GM12878 (cell line): Measurements from ENCODE around the gene CFAP299. TPM values are rescaled to one million over a fixed set of nuclear protein-coding genes. Genes with fewer than 3 reads are reported as not detected.

Source experiments
- ATAC-seq: fragments of 200-7000 bp; cut with Tn5 transposase; 3 replicates; pipeline ENCODE4 v1.9.1; 2020; ENCODE audit warnings: mild to moderate bottlenecking, moderate library complexity
- BruUV-seq: library from RNA; stranded (reverse); fragments of 400-500 nt; replicated peaks from 2 replicates; lab custom pipeline; 2021; lab: Mats Ljungman, UMichigan
- CTCF ChIA-PET: fragments of 300-600 bp; sonication (Branson Sonifier 250); formaldehyde crosslinking; extraction: SDS; loops from one replicate; lab custom pipeline; 2021; ENCODE audit warnings: inconsistent platforms; lab: Yijun Ruan, JAX
- POLR2A ChIA-PET: fragments of 350-600 bp; formaldehyde crosslinking; extraction: SDS; loops from one replicate; lab custom pipeline; 2021; ENCODE audit warnings: inconsistent platforms; lab: Charles Lee
- RAD21 ChIA-PET: fragments of 300-600 bp; sonication (Branson Sonifier 250); formaldehyde crosslinking; loops from one replicate; lab custom pipeline; 2023; ENCODE audit warnings: antibody characterized with exemption; ENCODE audit not compliant: unreplicated experiment; lab: Charles Lee
- SMC1A ChIA-PET: fragments of 300-600 bp; sonication (Branson Sonifier 250); formaldehyde crosslinking; loops from one replicate; lab custom pipeline; 2023; ENCODE audit not compliant: unreplicated experiment, uncharacterized antibody; lab: Charles Lee
- DNase-seq: peaks from one replicate; pipeline ENCODE4 v3.0.0-alpha.2; 2011; ENCODE audit warnings: low read depth, low spot score
- FAIRE-seq: peaks from 3 replicates; lab custom pipeline; 2011; peaks lifted over from hg19 to GRCh38; lab: Jason Lieb, UNC
- H2AFZ ChIP-seq: 2 replicates; pipeline ENCODE4 v1.6.0; 2011; ENCODE audit warnings: low read depth, low read length, control low read depth; ENCODE audit not compliant: control insufficient read depth
- H3K27ac ChIP-seq: 2 replicates; pipeline ENCODE4 v1.5.1; 2011; ENCODE audit warnings: control low read depth; ENCODE audit not compliant: control insufficient read depth, insufficient read depth
- H3K27me3 ChIP-seq, 2 experiments: replicated peaks in 1 of 2; 2 replicates each; pipeline versions ENCODE4 v1.6.0 to v1.6.1; 2011; ENCODE audit warnings: low read length in 1 of 2; ENCODE audit not compliant: control insufficient read depth in 2 of 2, insufficient read depth in 2 of 2
- H3K36me3 ChIP-seq, 2 experiments: 2 replicates each; pipeline ENCODE4 v1.5.1; 2011; ENCODE audit warnings: low read length in 1 of 2; ENCODE audit not compliant: control insufficient read depth in 2 of 2, insufficient read depth in 2 of 2
- H3K4me1 ChIP-seq: 2 replicates; pipeline ENCODE4 v1.6.1; 2011; ENCODE audit warnings: mild to moderate bottlenecking, low read length, moderate library complexity, mixed read lengths; ENCODE audit not compliant: control insufficient read depth, insufficient read depth
- H3K4me2 ChIP-seq: 2 replicates; pipeline ENCODE4 v1.6.0; 2011; ENCODE audit warnings: control low read depth; ENCODE audit not compliant: control insufficient read depth, insufficient read depth
- H3K4me3 ChIP-seq: fragments of 200-600 bp; sonication (generic); 2 replicates; pipeline ENCODE4 v1.5.1; 2016
- H3K79me2 ChIP-seq: 2 replicates; pipeline ENCODE4 v1.6.0; 2011; ENCODE audit warnings: low read length; ENCODE audit not compliant: control insufficient read depth, insufficient read depth
- H3K9ac ChIP-seq: 2 replicates; pipeline ENCODE4 v1.8.0; 2011; ENCODE audit warnings: low read length, control low read depth, mixed read lengths; ENCODE audit not compliant: control insufficient read depth, insufficient read depth
- H3K9me3 ChIP-seq: replicated peaks from 3 replicates; pipeline ENCODE4 v1.5.1; 2011; ENCODE audit warnings: mild to moderate bottlenecking, low read length; ENCODE audit not compliant: control insufficient read depth, insufficient read depth
- H4K20me1 ChIP-seq: 2 replicates; pipeline ENCODE4 v1.6.0; 2011; ENCODE audit not compliant: control insufficient read depth, insufficient read depth
- BACH1 ChIP-seq: fragments of 450-650 bp; IDR thresholded peaks from 2 replicates; pipeline ENCODE4 v1.6.1; 2017; ENCODE audit warnings: mild to moderate bottlenecking, borderline replicate concordance
- E2F8 ChIP-seq: fragments of 450-650 bp; IDR thresholded peaks from 2 replicates; pipeline ENCODE4 v1.6.1; 2018; ENCODE audit warnings: mild to moderate bottlenecking, low read depth, moderate library complexity; ENCODE audit not compliant: partially characterized antibody
- E4F1 ChIP-seq: fragments of 450-650 bp; IDR thresholded peaks from 2 replicates; pipeline ENCODE4 v1.6.1; 2018; ENCODE audit warnings: borderline replicate concordance, mild to moderate bottlenecking; ENCODE audit not compliant: partially characterized antibody
- GATAD2B ChIP-seq: fragments of 450-650 bp; conservative IDR thresholded peaks from 2 replicates; pipeline ENCODE4 v1.6.1; 2017; ENCODE audit warnings: low read depth, mild to moderate bottlenecking, moderate library complexity
- HDGF ChIP-seq: fragments of 450-650 bp; IDR thresholded peaks from 2 replicates; pipeline ENCODE4 v1.6.1; 2016; ENCODE audit warnings: antibody characterized with exemption
- MLLT1 ChIP-seq: fragments of 450-650 bp; IDR thresholded peaks from 2 replicates; pipeline ENCODE4 v1.6.1; 2016; ENCODE audit warnings: mild to moderate bottlenecking
- MTA2 ChIP-seq: fragments of 450-650 bp; IDR thresholded peaks from 2 replicates; pipeline ENCODE4 v1.6.1; 2016; ENCODE audit warnings: low read depth, mild to moderate bottlenecking, moderate library complexity
- NKRF ChIP-seq: fragments of 450-650 bp; conservative IDR thresholded peaks from 2 replicates; pipeline ENCODE4 v1.6.1; 2017; ENCODE audit warnings: mild to moderate bottlenecking, moderate library complexity
- RAD21 ChIP-seq: IDR thresholded peaks from 2 replicates; pipeline ENCODE4 v1.6.1; 2011; ENCODE audit warnings: mild to moderate bottlenecking, low read depth, low read length, moderate library complexity; ENCODE audit not compliant: insufficient read depth
- ZNF217 ChIP-seq: fragments of 450-650 bp; IDR thresholded peaks from 2 replicates; pipeline ENCODE4 v1.6.1; 2017; ENCODE audit warnings: antibody characterized with exemption, mild to moderate bottlenecking
- WGBS: methylation state at CpG from one replicate; pipeline ENCODE4 v1.1.6; 2016; ENCODE audit warnings: low lambda C conversion rate; ENCODE audit not compliant: insufficient replicate concordance, insufficient coverage; ENCODE audit errors: missing lambda C conversion rate; 5-methylcytosine and 5-hydroxymethylcytosine counted together
- in situ Hi-C: fragments of 300-500 bp; cut with MboI; formaldehyde crosslinking; loops from 9 replicates; pipeline ENCODE4 v1.14.3; 2018; ENCODE audit warnings: mixed read lengths
- intact Hi-C: fragments of 100-400 bp; cut with micrococcal nuclease; formaldehyde crosslinking; loops from one replicate; pipeline ENCODE4 v1.14.2; 2022; ENCODE audit not compliant: unreplicated experiment
- polyA plus RNA-seq, 11 experiments: library from polyadenylated mRNA; depleted of rRNA in 4 of 11; unstranded in 6 of 11; stranded (reverse) in 5 of 11; fragments of >200 nt; fragmentation: Nextera tagmentation in 4 of 11; fragmentation: Illumina TruSeq in 1 of 11; extraction: Ambion mirVana in 4 of 11; extraction: Trizol in 1 of 11; gene quantifications; 1 replicate in 1 of 11; 2 replicates in 10 of 11; pipeline versions ENCODE4 v1.2.1 to v1.2.3, GENCODE V29; 2011 to 2016; ENCODE audit warnings: inconsistent platforms in 2 of 11, missing spikeins in 2 of 11, low read depth in 1 of 11
- total RNA-seq, 4 experiments: library from RNA; depleted of rRNA in 3 of 4; stranded (reverse); fragments of >200 nt in 3 of 4; fragmentation: Illumina TruSeq in 1 of 4; extraction: Trizol in 1 of 4; gene quantifications; 2 replicates each; pipeline versions ENCODE4 v1.2.1 to v1.2.3, GENCODE V29; 2013 to 2021

The CFAP299 gene
- total and polyA plus RNA-seq, 10 of the 15 experiments (the other 5 are each of a cell fraction or from before 2014, with no cell fraction given): 0.06 to 0.34 TPM; not detected in 8

- TF ChIP-seq BACH1 (no peak), ZNF217 (no peak)
Observed at GRCh38 chr4:80463509-80463908, 128.0 kb downstream of the CFAP299 start (continued).

- no peak overlapping the region for H3K9ac ChIP-seq
- ChIA-PET SMC1A (interaction anchor here (0.8 kb wide), 1 partner anchor 54 kb away, joined by 3 read pairs; no protein-coding TSS in a partner anchor), CTCF (interaction anchor here (0.5 kb wide), 1 partner anchor 40 kb away, joined by 3 read pairs; no protein-coding TSS in a partner anchor), RAD21 (interaction anchor here (0.6 kb wide), 1 partner anchor 93 kb away, joined by 3 read pairs; no protein-coding TSS in a partner anchor), POLR2A (no interaction called here)
- intact Hi-C loops (no loop called here), in situ Hi-C loops (no loop called here)
- H3K36me3 ChIP-seq: no peaks in the 10 kb centered on the region
- no peak overlapping the region for H3K4me3 ChIP-seq
- H3K27me3 ChIP-seq: no peaks in the 10 kb centered on the region
- no peak overlapping the region for H3K27ac ChIP-seq
- DNase-seq (no peak), ATAC-seq (no peak), FAIRE-seq (no peak)
- no peaks in the 10 kb centered on the region for H4K20me1 ChIP-seq
- H3K79me2 ChIP-seq: no peaks in the 10 kb centered on the region
- BruUV-seq: no TSS peak
- no peak overlapping the region for H2AFZ ChIP-seq
- no peak overlapping the region for H3K4me2 ChIP-seq
- H3K9me3 ChIP-seq: no peaks in the 10 kb centered on the region
- 60% methylated on average over 1 of the region's 1 CpG for WGBS
- no peaks in the 10 kb centered on the region for H3K4me1 ChIP-seq
- TF ChIP-seq GATAD2B (no peak), E4F1 (no peak), MTA2 (no peak), RAD21 (no peak), HDGF (no peak), NKRF (no peak), MLLT1 (no peak), E2F8 (no peak)
Observed at GRCh38 chr4:80465238-80465637, 129.7 kb downstream of the CFAP299 start.
